Measurements from ENCODE around the gene PALLD. TPM values are rescaled to one million over a fixed set of nuclear protein-coding genes. Genes with fewer than 3 reads are reported as not detected.
"Not testable (repeated sequence)": the region's sequence is repeated elsewhere in the genome, so short reads cannot be mapped to it uniquely, and the experiment has no call there.

Gene PALLD
- total RNA-seq, 1 experiment from 2014 or later: 0.51 TPM

DNA sequence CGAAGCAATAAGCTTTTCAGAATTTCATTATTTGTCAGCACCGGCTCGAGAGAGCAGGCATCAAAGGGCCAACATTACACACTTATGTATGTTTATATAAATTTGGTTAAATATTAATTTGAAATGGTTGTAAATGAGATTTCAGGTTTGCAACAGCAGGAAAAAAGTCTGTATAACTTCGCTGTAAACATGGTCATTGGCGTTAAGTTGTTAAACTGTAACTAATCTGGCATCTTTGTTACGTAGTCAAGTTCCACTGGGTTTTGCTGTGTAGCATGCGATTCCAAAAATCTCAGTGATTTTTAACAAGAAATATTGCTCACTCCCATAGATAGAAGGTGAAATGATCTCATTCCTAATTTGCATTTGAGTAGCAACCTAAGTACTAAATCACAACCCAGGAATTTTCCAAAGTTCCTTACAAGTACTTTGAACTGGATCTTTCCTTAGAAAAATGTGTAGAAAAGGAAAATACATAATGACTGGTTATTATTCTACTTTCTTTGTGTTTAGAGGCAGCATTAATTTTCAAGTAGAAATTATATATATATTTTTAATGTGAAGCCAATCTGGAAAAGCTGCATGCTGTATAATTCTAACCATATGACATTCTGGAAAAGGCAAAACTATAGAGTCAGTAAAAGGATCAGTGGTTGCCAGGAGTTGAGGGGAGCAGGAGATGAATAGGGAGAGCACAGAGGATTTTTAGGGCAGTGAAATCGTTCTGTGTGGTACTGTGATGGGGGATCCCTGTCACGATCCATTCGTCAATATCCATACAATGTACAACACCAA lies 291.1 kb downstream of the PALLD start:
- in situ Hi-C loops (cut with HindIII; ENCODE audit: low sequenced_read_pairs): no loop called here
- no peak for DNase-seq (ENCODE audit: low spot score)

DNA sequence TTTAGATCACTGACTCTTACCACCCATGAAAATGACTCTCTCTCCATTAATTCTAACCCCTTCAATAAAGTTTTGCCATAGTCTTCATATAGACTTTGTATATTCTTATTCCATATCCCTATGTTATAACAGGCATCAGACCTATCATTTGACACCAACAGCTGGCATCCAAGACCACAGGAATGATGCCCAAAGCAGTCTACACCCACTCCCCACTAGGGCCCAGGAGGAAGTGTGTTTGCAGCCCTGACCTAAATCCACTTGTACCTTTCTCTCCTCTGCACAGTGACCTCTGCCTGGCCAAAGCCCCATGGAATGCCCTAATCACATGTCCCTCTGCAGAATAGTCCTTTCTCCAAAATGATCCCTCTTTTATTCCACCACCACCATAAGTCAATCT lies 294.0 kb downstream of the PALLD start:
- in situ Hi-C loops (cut with HindIII; ENCODE audit: low sequenced_read_pairs): no loop called here
- DNase-seq (ENCODE audit: low spot score): no peak

DNA sequence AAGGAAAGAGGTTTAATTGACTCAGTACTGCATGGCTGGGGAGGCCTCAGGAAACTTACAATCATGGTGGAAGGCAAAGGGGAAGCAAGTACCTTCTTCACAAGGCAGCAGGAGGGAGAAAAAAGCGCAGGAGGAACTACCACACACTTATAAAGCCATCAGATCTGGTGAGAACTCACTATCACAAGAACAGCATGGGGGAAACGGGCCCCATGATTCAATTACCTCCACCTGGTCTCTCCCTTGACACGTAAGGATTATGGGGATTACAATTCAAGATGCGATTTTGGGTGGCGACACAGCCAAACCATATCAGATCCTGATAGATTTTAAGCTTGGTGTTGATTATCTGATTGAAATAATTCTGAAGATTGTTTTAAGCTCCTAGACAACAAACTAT lies 294.5 kb downstream of the PALLD start:
- in situ Hi-C loops (cut with HindIII; ENCODE audit: low sequenced_read_pairs): no loop called here
- DNase-seq (ENCODE audit: low spot score): no peak

DNA sequence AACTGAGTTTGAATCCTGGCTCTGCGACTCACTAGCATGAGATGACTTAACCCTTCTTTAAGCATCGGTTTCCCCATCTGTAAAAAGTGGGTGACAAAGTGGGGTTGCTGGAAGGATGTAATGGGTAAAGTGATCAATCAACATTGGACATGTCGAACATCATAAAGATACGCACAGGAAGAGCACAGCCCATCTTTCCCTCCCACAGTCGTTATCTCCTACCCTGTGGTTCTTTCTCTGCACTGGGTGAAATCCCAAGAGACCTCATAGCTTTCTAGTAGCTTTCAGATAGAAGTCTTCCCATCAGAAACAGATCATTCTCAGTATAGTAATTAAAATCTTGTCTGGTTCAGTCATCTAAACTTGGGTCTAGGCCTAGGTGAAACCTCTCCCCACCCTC lies 296.7 kb downstream of the PALLD start:
- in situ Hi-C loops (cut with HindIII; ENCODE audit: low sequenced_read_pairs): no loop called here
- no peak for DNase-seq (ENCODE audit: low spot score)

DNA sequence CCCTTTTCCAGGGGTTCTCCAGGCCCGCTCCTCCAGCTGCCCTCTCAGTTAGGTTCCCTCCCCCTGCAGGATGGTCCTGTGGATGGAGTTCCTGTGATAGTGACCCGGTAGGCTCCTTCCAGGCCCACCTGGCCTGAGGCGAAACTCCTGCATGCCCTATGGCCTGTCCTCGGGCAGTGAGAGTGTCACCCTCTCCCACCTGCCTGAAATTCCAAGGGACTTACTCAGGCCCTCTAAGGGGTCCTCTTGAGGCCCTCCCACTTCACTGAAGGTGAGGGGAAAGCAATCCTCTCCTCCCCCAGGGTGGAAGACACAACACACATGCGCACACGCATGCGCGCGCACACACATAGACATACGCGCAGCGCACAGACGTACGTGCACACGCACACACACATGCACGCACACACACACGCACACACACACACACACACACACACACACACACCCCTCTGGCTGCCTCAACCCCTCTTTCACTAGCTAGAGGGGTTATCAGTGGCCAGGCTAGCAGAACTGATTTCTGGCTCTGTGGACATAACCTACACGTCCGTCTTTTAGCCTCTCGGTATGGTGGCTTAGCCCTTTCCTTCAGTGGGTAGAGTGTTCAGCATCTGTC lies 297.3 kb downstream of the PALLD start:
- DNase-seq (ENCODE audit: low spot score): no peak
- in situ Hi-C loops (cut with HindIII; ENCODE audit: low sequenced_read_pairs): no loop called here

DNA sequence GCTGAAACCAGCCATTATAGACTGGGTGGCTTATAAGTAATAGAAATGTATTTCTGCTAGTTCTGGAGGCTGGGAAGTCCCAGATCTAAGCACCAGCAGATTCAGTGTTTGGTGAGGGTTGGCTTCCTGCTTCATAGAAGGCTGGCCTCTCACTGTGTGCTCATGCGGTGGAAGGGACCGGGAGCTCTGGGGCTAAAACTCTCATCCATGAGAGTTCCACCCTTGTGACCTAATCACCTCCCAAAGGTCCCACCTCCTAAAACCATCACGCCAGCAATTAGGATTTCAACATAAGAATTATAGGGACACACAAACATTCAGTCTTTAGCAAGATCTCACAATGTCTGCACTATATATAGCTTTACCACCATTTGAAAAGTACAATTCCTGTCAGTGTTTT lies 298.0 kb downstream of the PALLD start:
- no peak for DNase-seq (ENCODE audit: low spot score)
- in situ Hi-C loops (cut with HindIII; ENCODE audit: low sequenced_read_pairs): no loop called here

DNA sequence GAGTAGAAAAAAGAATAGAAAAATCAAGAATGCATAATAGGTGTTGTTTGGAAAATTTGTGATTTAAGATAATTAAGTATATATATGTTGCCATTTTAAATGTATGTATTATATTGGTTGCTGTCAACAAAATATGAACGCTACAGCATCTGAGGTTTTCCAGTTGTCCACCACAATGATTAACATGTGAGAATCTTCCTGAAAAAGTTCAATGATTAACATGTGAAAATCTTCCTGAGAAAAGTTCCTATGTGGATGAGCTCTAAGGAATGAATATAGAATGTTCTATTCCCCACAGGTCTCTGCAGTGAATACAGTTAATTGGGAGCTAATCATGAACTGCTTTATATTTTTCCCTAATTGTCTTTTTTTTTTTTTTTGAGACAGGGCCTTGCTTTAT lies 298.5 kb downstream of the PALLD start:
- in situ Hi-C loops (cut with HindIII; ENCODE audit: low sequenced_read_pairs): no loop called here

DNA sequence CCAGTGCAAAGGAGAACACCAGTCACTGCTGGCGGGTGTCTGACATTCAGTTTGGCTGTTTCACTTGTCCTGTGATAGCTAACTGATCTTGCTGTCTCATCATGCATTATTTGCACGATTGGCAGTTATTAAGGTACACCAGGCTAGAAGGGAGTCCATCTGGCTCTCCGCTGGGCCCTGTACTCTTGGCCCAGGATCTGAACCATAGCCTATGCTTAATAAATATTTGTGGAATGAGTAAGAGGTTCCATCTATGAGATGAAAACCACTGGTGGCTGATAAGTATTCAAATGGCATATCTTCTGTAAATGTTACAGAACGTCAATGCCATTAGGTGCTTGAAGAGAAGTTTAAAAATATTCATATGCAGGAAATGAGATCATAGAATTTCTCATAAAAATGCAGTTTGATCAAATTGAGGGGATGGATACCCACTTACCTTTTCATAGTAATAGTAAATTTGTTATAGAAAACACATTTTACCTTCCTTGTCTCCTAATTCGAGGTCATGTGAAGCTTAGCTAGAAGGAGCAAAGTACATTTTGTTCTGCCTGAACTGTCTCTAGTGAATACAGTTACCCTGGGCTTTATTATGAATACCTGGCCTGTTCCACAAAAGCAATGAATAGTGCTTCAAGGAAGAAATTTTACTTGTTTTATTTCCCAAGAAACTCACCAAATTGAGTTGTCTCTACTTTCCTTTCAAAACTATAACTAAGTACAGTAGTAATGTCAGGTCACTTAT lies 299.7 kb downstream of the PALLD start:
- in situ Hi-C loops (cut with HindIII; ENCODE audit: low sequenced_read_pairs): no loop called here
- DNase-seq (ENCODE audit: low spot score): no peak

More for the DNA sequence above, 298.5 kb downstream of the PALLD start:
- DNase-seq (ENCODE audit: low spot score): no peak

DNA sequence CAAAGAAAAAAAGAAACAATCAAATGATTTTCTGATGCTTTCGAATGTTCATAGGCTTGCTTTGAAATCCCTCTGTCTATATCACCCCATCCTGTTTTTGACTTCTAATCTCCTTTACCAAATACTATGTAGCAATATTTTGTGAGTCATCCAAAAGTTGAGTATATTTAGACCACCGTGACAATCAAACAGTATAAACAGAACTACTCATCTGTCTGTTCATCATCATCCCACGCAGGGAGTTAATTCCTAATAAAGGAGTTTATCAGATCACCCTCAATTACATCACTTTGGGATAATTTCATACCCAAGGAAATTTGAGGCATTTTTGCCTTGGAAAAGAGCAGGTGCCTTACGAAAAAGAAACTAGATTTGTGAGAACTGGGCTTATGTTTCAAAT lies 300.3 kb downstream of the PALLD start:
- no peak for DNase-seq (ENCODE audit: low spot score)

DNA sequence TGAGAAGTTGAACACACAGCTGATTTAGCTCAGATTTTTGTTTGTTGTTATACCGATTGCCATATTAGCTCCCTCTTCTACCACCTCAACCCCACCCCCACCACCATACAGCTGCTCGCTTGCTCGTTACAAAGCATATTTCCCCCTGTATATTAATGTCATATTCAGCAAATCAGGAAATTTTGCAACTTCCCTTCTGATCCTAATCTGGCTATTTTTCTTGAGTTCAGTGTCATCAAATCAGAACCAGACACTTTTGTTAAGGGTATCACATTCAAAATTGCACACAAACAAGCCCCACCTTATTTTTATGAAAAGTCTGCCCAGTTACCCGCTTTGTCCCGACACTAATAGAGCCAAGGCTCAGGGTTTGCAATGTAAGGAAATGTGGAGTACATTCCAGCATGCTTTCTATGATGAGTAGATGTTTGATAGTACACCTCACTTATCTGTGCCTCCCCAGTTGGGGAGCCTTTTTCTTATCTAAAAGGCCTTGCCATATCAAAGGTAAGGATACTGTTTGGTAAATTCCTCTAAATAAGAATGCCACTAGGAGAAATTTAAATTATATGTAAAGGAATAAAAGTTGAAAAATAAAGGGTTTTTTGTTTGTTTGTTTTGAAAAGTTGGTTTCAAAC lies 301.0 kb downstream of the PALLD start:
- in situ Hi-C loops (cut with HindIII; ENCODE audit: low sequenced_read_pairs): no loop called here

More for the DNA sequence above, 300.3 kb downstream of the PALLD start:
- in situ Hi-C loops (cut with HindIII; ENCODE audit: low sequenced_read_pairs): no loop called here

DNA sequence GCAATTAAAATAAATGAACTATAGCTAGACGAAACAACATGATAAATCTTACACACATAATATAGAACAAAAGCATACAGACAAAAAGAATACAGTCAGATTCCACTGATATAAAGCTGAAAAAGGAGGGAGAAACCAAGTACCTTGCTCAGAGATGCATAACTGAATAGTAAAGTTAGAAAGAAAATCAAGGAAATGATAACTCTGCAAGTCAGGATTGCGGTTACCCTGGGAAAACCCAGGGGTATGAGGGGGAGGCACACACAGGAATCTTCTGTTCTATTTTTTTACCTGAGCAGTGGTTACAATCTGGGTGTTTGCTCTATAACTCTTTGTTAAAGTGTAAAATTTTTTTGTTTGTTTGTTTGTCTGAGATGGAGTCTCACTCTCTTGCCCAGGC lies 304.1 kb downstream of the PALLD start:
- in situ Hi-C loops (cut with HindIII; ENCODE audit: low sequenced_read_pairs): no loop called here

More for the DNA sequence above, 301.0 kb downstream of the PALLD start:
- no peak for DNase-seq (ENCODE audit: low spot score)

DNA sequence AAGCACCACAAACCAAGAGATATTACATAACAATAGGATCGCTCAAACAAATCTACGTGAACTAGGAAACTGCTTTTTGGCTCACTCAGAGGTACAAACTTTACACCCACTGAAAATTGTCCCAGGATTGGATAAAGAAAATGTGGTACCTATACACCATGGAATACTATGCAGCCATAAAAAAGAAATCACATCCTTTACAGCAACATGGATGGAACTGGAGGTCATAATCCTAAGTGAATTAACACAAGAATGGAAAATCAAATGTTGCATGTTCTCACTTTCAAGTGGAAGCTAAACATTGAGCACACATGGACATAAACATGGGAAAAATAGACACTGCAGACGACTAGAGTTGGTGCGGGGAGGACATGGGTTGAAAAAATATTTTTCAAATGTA lies 305.4 kb downstream of the PALLD start:
- DNase-seq (ENCODE audit: low spot score): no peak
- in situ Hi-C loops (cut with HindIII; ENCODE audit: low sequenced_read_pairs): no loop called here

More for the DNA sequence above, 304.1 kb downstream of the PALLD start:
- DNase-seq (ENCODE audit: low spot score): no peak

DNA sequence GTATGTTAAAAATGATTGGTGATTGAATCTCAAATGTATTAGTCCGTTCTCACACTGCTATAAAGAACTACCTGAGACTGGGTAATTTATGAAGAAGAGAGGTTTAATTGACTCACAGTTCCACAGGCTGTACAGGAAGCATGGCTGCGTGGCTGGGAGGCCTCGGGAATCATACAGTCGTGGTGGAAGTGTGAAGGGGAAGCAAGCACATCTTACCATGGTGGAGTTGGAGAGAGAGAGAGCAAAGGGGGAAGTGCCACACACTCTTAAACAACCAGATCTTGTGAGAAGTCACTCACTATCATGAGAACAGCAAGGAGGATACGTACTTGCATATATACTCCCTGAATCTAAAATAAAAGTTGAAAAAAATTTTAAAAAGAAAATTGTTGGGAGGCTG lies 306.2 kb downstream of the PALLD start:
- in situ Hi-C loops (cut with HindIII; ENCODE audit: low sequenced_read_pairs): not testable (repeated sequence)

DNA sequence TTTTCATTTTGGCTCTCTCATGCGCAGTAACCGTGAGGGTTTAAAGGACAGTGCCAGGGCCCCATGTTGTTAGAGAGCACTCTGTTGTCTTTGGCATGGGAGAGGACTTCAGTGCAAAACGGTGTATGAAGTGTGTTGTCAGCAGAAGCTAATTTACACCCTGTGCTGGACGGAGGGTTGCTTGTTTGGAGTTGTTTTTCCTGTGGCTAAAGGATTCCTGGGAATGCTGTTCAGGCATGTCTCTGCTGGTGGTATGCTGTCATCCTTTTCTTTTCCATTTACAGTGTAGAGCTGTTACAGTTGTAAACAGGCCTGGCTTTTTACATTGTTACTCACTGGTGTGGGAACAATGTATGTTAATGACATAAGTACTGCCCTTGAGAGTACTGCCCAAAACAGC lies 306.9 kb downstream of the PALLD start:
- no peak for DNase-seq (ENCODE audit: low spot score)
- in situ Hi-C loops (cut with HindIII; ENCODE audit: low sequenced_read_pairs): no loop called here

More for the DNA sequence above, 306.2 kb downstream of the PALLD start:
- not testable (repeated sequence) for DNase-seq (ENCODE audit: low spot score)

DNA sequence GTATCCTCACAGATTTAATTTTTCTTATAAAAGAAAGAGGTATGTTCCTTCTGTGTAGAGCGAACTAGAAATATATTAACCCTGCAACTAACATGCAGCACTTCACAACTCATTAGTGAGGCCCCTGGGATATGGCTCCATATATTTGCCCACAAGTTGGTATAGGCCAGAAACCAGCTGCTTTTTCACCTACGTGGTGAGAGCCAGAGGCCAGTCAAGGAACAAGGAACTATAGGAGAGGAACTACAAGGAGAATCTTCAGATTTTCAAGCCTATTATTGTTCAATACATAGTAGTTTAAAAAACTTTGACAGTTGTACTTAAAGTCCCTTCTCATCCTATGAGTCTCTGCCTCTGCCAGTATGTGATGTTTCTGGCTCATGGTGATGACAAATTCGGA lies 307.3 kb downstream of the PALLD start:
- DNase-seq (ENCODE audit: low spot score): no peak
- in situ Hi-C loops (cut with HindIII; ENCODE audit: low sequenced_read_pairs): no loop called here

DNA sequence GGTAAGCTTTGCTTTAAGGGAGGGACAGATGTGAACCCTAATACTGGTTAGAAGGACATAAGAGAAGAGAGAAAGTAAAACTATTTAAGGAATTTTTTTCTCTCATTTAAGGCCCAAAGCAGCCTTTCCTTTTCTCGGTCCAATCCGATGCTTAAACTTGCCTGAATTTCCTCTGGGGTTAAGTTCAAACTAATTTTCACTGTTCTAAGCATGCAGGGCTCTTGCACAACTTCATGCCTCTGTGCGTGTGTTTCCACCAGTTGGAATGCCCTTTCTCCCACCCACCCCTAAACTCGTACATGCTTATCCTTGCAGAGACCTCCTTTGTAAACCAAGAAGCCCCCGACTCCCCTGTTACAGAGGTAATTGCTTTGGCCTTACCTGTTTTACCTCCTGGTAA lies 308.5 kb downstream of the PALLD start:
- no peak for DNase-seq (ENCODE audit: low spot score)
- in situ Hi-C loops (cut with HindIII; ENCODE audit: low sequenced_read_pairs): no loop called here

DNA sequence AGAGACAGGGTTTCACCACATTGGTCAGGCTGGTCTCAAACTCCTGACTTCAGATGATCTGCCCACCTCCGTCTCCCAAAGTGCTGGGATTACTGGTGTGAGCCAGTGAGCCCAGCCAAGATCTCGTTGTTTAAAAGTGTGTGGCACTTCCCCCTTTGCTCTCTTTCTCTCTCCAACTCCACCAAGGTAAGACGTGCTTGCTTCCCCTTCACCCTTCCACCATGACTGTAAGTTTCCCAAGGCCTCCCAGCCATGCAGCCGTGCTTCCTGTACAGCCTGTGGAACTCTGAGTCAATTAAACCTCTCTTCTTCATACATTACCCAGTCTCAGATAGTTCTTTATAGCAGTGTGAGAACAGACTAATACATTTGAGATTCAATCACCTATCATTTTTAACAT lies 309.4 kb downstream of the PALLD start:
- in situ Hi-C loops (cut with HindIII; ENCODE audit: low sequenced_read_pairs); DNase-seq (ENCODE audit: low spot score): not testable (repeated sequence)

DNA sequence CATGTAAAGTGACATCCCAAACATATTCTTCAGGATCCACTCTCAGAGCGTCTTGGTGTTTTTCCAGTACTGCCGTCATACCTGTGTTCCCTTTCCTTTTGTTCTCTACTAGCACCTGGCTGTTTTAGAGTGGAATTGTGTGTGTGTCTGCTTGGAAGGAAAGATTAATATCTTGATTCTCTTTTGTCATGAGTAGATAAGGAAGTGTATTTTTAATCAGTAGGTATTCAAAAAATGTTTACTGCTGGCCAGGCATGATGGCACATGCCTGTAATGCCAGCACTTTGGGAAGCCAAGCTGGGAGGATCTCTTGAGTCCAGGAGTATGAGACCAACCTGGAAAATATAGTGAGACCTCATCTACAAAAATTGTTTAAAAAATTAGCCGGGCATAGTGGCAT lies 314.4 kb downstream of the PALLD start:
- in situ Hi-C loops (cut with HindIII; ENCODE audit: low sequenced_read_pairs): no loop called here
- DNase-seq (ENCODE audit: low spot score): no peak

DNA sequence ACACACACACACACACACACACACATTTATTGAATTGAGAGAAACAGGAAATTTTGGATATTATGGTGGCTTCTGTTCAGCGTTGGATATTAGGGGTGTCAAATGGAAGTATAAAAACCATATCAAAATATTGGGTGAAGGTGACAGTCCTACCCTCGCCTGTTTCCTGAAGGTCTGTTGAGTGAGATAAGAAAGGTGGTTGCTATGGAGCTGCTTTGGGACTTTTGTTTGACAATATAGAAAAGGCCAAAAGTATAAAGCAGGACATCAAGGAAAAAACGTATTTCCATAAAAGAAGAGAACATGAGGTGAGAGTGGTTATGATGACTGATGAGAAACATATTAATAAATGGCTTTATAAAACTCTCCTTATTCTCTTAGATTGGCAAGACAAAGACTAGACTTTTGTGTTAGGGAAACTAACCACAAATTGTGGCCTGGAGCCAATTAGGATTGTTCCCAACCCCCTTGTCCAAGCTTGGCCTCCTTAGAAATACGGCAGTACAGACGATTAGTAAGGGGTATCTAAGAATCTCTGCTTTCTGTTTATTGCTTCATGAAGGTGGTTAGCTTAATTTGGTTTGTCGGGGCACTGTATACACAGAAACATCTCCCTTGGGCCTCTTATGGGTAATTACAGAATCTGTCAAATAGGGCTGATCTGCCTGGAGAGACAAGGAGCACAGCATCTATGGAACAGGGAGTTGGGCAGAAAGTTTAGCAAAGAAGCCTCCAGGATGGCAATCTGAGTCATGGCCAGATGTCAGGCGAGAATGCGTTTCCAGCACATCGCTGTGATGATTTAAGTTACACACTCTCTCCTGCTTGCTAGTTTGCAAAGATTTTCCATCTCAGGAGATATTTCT lies 315.2 kb downstream of the PALLD start:
- no peak for DNase-seq (ENCODE audit: low spot score)
- in situ Hi-C loops (cut with HindIII; ENCODE audit: low sequenced_read_pairs): no loop called here
